DND-41 (cell line): ENCODE data around the gene ZNF296.

ENCODE experiments used
- ATAC-seq: fragments of 200-7000 bp; cut with Tn5 transposase; 3 replicates; pipeline ENCODE4 v1.9.1; 2021; ENCODE audit warnings: low read depth; ENCODE audit not compliant: insufficient read depth
- DNase-seq: peaks from one replicate; pipeline ENCODE4 v3.0.0-alpha.2; 2020
- H2AFZ ChIP-seq: 2 replicates; pipeline ENCODE4 v1.6.0; 2012; ENCODE audit warnings: low read depth, low read length
- H3K27ac ChIP-seq: 2 replicates; pipeline ENCODE4 v1.5.1; 2012; ENCODE audit warnings: low read length, inconsistent platforms
- H3K27me3 ChIP-seq: fragments of 200-600 bp; sonication (generic); 2 replicates; pipeline ENCODE4 v1.6.0; 2012; ENCODE audit warnings: low read length, mild to moderate bottlenecking, inconsistent platforms; ENCODE audit not compliant: insufficient read depth, poor library complexity
- H3K36me3 ChIP-seq: 2 replicates; pipeline ENCODE4 v1.5.1; 2012; ENCODE audit warnings: low read length, inconsistent platforms; ENCODE audit not compliant: insufficient read depth
- H3K4me1 ChIP-seq: 2 replicates; pipeline ENCODE4 v1.5.1; 2012; ENCODE audit warnings: mild to moderate bottlenecking, low read length; ENCODE audit not compliant: insufficient read depth
- H3K4me2 ChIP-seq: 2 replicates; pipeline ENCODE4 v1.6.0; 2012; ENCODE audit warnings: mild to moderate bottlenecking, moderate library complexity, low read length, inconsistent platforms; ENCODE audit not compliant: insufficient read depth
- H3K4me3 ChIP-seq, 2 experiments: fragments of 200-600 bp in 1 of 2; shearing (Covaris generic) in 1 of 2; 2 replicates each; pipeline ENCODE4 v1.5.1; 2012 to 2016; ENCODE audit warnings: inconsistent platforms in 2 of 2, low read length in 2 of 2, mild to moderate bottlenecking in 2 of 2, low read depth in 1 of 2, moderate library complexity in 1 of 2
- H3K79me2 ChIP-seq: 2 replicates; pipeline ENCODE4 v1.6.0; 2012; ENCODE audit warnings: low read length, inconsistent platforms; ENCODE audit not compliant: insufficient read depth
- H3K9ac ChIP-seq: 2 replicates; pipeline ENCODE4 v1.6.0; 2012; ENCODE audit warnings: low read depth, mild to moderate bottlenecking, inconsistent platforms, low read length, moderate library complexity
- H3K9me3 ChIP-seq: 2 replicates; pipeline ENCODE4 v1.5.1; 2012; ENCODE audit warnings: low read length, moderate library complexity, mild to moderate bottlenecking, inconsistent platforms; ENCODE audit not compliant: insufficient read depth, severe bottlenecking
- H4K20me1 ChIP-seq: 2 replicates; pipeline ENCODE4 v1.6.0; 2012; ENCODE audit warnings: low read length; ENCODE audit not compliant: insufficient read depth
- EZH2 ChIP-seq: IDR thresholded peaks from 3 replicates; pipeline ENCODE4 v1.6.1; 2012; ENCODE audit warnings: borderline replicate concordance, low read depth, mild to moderate bottlenecking, moderate library complexity, low read length, inconsistent platforms; ENCODE audit not compliant: severe bottlenecking
- TF ChIP-seq, protein P1 (sequence below): IDR thresholded peaks from 2 replicates; pipeline ENCODE4 v1.5.1; 2012; ENCODE audit warnings: borderline replicate concordance, low read length, moderate library complexity, mild to moderate bottlenecking; ENCODE audit not compliant: poor library complexity, severe bottlenecking; ENCODE audit errors: extremely low read depth

Gene ZNF296

DNA sequence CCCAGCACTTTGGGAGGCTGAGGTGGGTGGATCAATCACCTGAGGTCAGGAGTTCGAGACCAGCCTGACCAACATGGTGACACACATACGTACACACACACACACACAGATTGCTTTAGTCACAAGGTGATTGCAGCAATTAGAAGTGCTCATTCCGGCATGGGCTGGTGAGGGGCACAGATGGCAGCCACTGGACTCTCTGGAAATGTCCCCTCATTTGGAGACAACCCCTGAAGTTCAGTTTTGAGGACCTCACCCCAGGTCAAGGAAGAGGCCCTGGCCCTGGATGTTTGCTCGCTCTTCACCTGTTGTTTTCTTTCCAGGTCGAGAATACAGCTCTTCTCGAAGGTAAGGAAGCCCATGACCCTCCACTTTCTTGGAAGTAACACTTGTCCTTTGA, 6.1 kb downstream of the ZNF296 start:
- Histone ChIP-seq H3K4me1 (no peaks in the 10 kb centered on the region), H3K27ac (no peak overlapping the region), H2AFZ (no peak overlapping the region), H3K9ac (no peak overlapping the region), H3K79me2 (peaks cover 3% of the 10 kb centered on the region; the same call in 1 of the 2 replicates), H3K4me2 (no peak overlapping the region), H3K4me3 (no peak overlapping the region), H3K36me3 (peaks cover 54% of the 10 kb centered on the region), H3K27me3 (no peaks in the 10 kb centered on the region), H4K20me1 (peaks cover 12% of the 10 kb centered on the region), H3K9me3 (no peaks in the 10 kb centered on the region)
- ATAC-seq: no peak
- TF ChIP-seq EZH2: no peak
- TF ChIP-seq, protein P1, sequence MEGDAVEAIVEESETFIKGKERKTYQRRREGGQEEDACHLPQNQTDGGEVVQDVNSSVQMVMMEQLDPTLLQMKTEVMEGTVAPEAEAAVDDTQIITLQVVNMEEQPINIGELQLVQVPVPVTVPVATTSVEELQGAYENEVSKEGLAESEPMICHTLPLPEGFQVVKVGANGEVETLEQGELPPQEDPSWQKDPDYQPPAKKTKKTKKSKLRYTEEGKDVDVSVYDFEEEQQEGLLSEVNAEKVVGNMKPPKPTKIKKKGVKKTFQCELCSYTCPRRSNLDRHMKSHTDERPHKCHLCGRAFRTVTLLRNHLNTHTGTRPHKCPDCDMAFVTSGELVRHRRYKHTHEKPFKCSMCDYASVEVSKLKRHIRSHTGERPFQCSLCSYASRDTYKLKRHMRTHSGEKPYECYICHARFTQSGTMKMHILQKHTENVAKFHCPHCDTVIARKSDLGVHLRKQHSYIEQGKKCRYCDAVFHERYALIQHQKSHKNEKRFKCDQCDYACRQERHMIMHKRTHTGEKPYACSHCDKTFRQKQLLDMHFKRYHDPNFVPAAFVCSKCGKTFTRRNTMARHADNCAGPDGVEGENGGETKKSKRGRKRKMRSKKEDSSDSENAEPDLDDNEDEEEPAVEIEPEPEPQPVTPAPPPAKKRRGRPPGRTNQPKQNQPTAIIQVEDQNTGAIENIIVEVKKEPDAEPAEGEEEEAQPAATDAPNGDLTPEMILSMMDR: no peak
- no peak for DNase-seq

DNA sequence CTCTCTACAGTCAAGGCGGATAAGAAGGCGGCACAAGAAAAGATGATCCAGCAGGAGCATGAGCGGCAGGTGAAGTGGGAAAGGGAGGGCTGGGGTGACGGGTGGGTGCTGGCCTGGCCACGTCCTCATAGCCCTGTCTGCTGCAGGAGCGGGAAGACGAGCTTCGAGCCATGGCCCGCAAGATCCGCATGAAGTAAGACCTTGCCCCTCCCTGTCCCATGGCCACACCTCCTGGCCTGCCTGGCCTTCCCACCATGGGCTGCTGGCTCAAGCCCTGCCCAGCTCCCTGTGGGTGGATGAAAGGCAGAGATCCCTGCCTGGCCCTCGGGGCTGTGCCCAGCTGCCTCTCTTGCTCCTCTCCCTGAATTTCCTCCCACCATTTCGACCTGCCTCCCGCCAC, 7.2 kb downstream of the ZNF296 start:
- no peak for TF ChIP-seq EZH2
- TF ChIP-seq, protein P1: no peak
- DNase-seq: no peak
- no peak overlapping the region for H3K9ac ChIP-seq
- peaks cover 66% of the 10 kb centered on the region for H3K36me3 ChIP-seq
- H4K20me1 ChIP-seq: peaks cover 12% of the 10 kb centered on the region
- no peak overlapping the region for H3K27ac ChIP-seq
- ATAC-seq: no peak
- no peaks in the 10 kb centered on the region for H3K4me1 ChIP-seq
- no peak overlapping the region for H2AFZ ChIP-seq
- no peaks in the 10 kb centered on the region for H3K9me3 ChIP-seq
- no peak overlapping the region for H3K4me3 ChIP-seq
- no peaks in the 10 kb centered on the region for H3K27me3 ChIP-seq
- no peak overlapping the region for H3K4me2 ChIP-seq
- peaks cover 5% of the 10 kb centered on the region; the same call in 1 of the 2 replicates for H3K79me2 ChIP-seq

DNA sequence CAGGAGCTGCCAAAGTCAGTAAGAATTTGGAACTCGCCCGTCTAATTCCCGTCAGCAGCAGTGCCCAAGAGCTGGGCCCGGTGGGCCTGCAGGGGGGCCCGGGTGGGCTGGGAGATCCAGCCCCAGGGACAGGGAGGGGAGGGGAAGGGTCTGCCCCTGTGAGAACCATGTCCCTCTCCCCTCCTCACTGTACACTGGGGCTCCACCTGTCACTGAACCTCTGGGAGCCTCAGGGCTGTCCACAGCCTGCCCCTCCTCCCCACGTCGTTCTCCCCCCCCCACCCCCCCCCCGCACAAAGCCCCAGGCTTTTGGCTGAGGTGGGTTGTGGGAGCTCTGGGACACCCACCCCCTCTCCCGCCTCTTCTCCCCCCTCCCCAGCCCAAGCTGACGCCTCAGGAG, 8.2 kb downstream of the ZNF296 start:
- no peak overlapping the region for H3K4me3 ChIP-seq
- no peak for TF ChIP-seq EZH2
- TF ChIP-seq, protein P1: no peak
- H3K79me2 ChIP-seq: peaks cover 5% of the 10 kb centered on the region; the same call in 1 of the 2 replicates
- H3K9ac ChIP-seq: no peak overlapping the region
- H3K4me1 ChIP-seq: no peaks in the 10 kb centered on the region
- H3K9me3 ChIP-seq: no peaks in the 10 kb centered on the region
- DNase-seq (no peak), ATAC-seq (no peak)
- H3K36me3 ChIP-seq: peaks cover 76% of the 10 kb centered on the region
- H2AFZ ChIP-seq: no peak overlapping the region
- H3K4me2 ChIP-seq: no peak overlapping the region
- no peak overlapping the region for H3K27ac ChIP-seq
- peaks cover 12% of the 10 kb centered on the region for H4K20me1 ChIP-seq
- no peaks in the 10 kb centered on the region for H3K27me3 ChIP-seq
